Astrocyte (in vitro differentiated cells and primary cell): ENCODE results near the gene WDR33. TPM values are rescaled to one million over a fixed set of nuclear protein-coding genes. Genes with fewer than 3 reads are reported as not detected.
A peak's percentile ranks its signal among the peaks of the same experiment; 100 is the strongest.

Experiments
- DNase-seq: peaks from one replicate; pipeline ENCODE4 v3.0.0-alpha.2; 2010; ENCODE audit warnings: low read depth
- FAIRE-seq: peaks from 2 replicates; lab custom pipeline; 2011; peaks lifted over from hg19 to GRCh38; lab: Jason Lieb, UNC
- H2AFZ ChIP-seq: 2 replicates; pipeline ENCODE4 v1.6.0; 2012; ENCODE audit warnings: low read depth, low read length, inconsistent platforms
- H3K27ac ChIP-seq: 2 replicates; pipeline ENCODE4 v1.5.1; 2011; ENCODE audit warnings: low read depth, low read length, inconsistent platforms
- H3K27me3 ChIP-seq: 2 replicates; pipeline ENCODE4 v1.6.0; 2011; ENCODE audit warnings: low read length, inconsistent platforms; ENCODE audit not compliant: insufficient read depth
- H3K36me3 ChIP-seq: 2 replicates; pipeline ENCODE4 v1.5.1; 2011; ENCODE audit warnings: low read length, inconsistent platforms; ENCODE audit not compliant: insufficient read depth
- H3K4me1 ChIP-seq: 2 replicates; pipeline ENCODE4 v1.5.1; 2011; ENCODE audit warnings: low read length, inconsistent platforms; ENCODE audit not compliant: insufficient read depth
- H3K4me2 ChIP-seq: 2 replicates; pipeline ENCODE4 v1.6.0; 2012; ENCODE audit warnings: low read length, inconsistent platforms
- H3K4me3 ChIP-seq: 2 replicates; pipeline ENCODE4 v1.5.1; 2011; ENCODE audit warnings: low read depth, mild to moderate bottlenecking, low read length, inconsistent platforms; ENCODE audit not compliant: insufficient read depth
- H3K79me2 ChIP-seq: 2 replicates; pipeline ENCODE4 v1.6.0; 2012; ENCODE audit warnings: mild to moderate bottlenecking, low read length, inconsistent platforms; ENCODE audit not compliant: insufficient read depth
- H3K9ac ChIP-seq: 2 replicates; pipeline ENCODE4 v1.6.0; 2012; ENCODE audit warnings: mild to moderate bottlenecking, low read length, inconsistent platforms
- H3K9me3 ChIP-seq: 2 replicates; pipeline ENCODE4 v1.5.1; 2012; ENCODE audit warnings: low read depth, mild to moderate bottlenecking, low read length, inconsistent platforms; ENCODE audit not compliant: insufficient read depth
- H4K20me1 ChIP-seq: 2 replicates; pipeline ENCODE4 v1.6.0; 2012; ENCODE audit warnings: low read length, inconsistent platforms; ENCODE audit not compliant: insufficient read depth
- H3K27ac Mint-ChIP-seq: one replicate; pipeline ENCODE4 v1.8.0; 2021; ENCODE audit warnings: mild to moderate bottlenecking, mixed read lengths; ENCODE audit not compliant: unreplicated experiment
- H3K27me3 Mint-ChIP-seq: one replicate; pipeline ENCODE4 v1.8.0; 2021; ENCODE audit warnings: low read depth, mixed read lengths; ENCODE audit not compliant: unreplicated experiment
- H3K36me3 Mint-ChIP-seq: one replicate; pipeline ENCODE4 v1.8.0; 2021; ENCODE audit warnings: low read depth, mixed read lengths; ENCODE audit not compliant: unreplicated experiment
- H3K4me1 Mint-ChIP-seq: one replicate; pipeline ENCODE4 v1.8.0; 2021; ENCODE audit warnings: low read depth, mixed read lengths; ENCODE audit not compliant: unreplicated experiment
- H3K4me3 Mint-ChIP-seq: one replicate; pipeline ENCODE4 v1.8.0; 2021; ENCODE audit warnings: mild to moderate bottlenecking, moderate library complexity, mixed read lengths; ENCODE audit not compliant: unreplicated experiment
- H3K9me3 Mint-ChIP-seq: one replicate; pipeline ENCODE4 v1.8.0; 2021; ENCODE audit warnings: mild to moderate bottlenecking, mixed read lengths; ENCODE audit not compliant: unreplicated experiment
- CTCF ChIP-seq: IDR thresholded peaks from 2 replicates; pipeline ENCODE4 v1.5.1; 2011; ENCODE audit warnings: low read depth, mild to moderate bottlenecking, inconsistent platforms, low read length, moderate library complexity; ENCODE audit not compliant: insufficient read depth
- EZH2 ChIP-seq: IDR thresholded peaks from 2 replicates; pipeline ENCODE4 v1.6.1; 2012; ENCODE audit warnings: mild to moderate bottlenecking, low read length, inconsistent platforms; ENCODE audit not compliant: insufficient read depth
- total RNA-seq: library from RNA; stranded (reverse); gene quantifications from 2 replicates; pipeline ENCODE4 v1.2.1, GENCODE V29; 2021

Gene WDR33
- total RNA-seq, 1 donor from 2014 or later, result 40.9 TPM

GRCh38 chr2:127680706-127681287, 130.2 kb downstream of the WDR33 start:
- Histone ChIP-seq H3K27me3 (peaks cover 10% of the 10 kb centered on the region), H3K4me2 (peak overlapping the region; percentile 73), H3K27ac (no peak overlapping the region), H3K79me2 (no peaks in the 10 kb centered on the region), H2AFZ (peak overlapping the region; percentile 81), H3K9ac (no peak overlapping the region), H4K20me1 (no peaks in the 10 kb centered on the region), H3K4me1 (peaks cover 4% of the 10 kb centered on the region), H3K4me3 (no peak overlapping the region), H3K36me3 (no peaks in the 10 kb centered on the region), H3K9me3 (no peaks in the 10 kb centered on the region)
- DNase-seq, result no peak
- H3K27ac Mint-ChIP-seq, result no peak overlapping the region
- H3K4me3 Mint-ChIP-seq, result no peak overlapping the region
- peaks cover 30% of the 10 kb centered on the region for H3K4me1 Mint-ChIP-seq
- TF ChIP-seq CTCF, result no peak
- TF ChIP-seq EZH2, result no peak
- H3K9me3 Mint-ChIP-seq, result no peaks in the 10 kb centered on the region
- FAIRE-seq, result no peak
- H3K36me3 Mint-ChIP-seq, result no peaks in the 10 kb centered on the region
- peaks cover 26% of the 10 kb centered on the region for H3K27me3 Mint-ChIP-seq

GRCh38 chr2:127679680-127680361, 131.2 kb downstream of the WDR33 start:
- no peak for DNase-seq
- H3K4me3 ChIP-seq, result no peak overlapping the region

More at GRCh38 chr2:127679680-127680361, 131.2 kb downstream of the WDR33 start:
- Histone ChIP-seq H3K27ac (no peak overlapping the region), H3K36me3 (no peaks in the 10 kb centered on the region), H3K9ac (no peak overlapping the region), H4K20me1 (no peaks in the 10 kb centered on the region), H3K79me2 (no peaks in the 10 kb centered on the region), H3K9me3 (no peaks in the 10 kb centered on the region), H3K27me3 (peaks cover 10% of the 10 kb centered on the region), H3K4me1 (peaks cover 6% of the 10 kb centered on the region), H2AFZ (no peak overlapping the region), H3K4me2 (no peak overlapping the region)
- Mint-ChIP-seq H3K9me3 (no peaks in the 10 kb centered on the region), H3K27ac (no peak overlapping the region), H3K27me3 (peaks cover 26% of the 10 kb centered on the region), H3K4me3 (no peak overlapping the region), H3K36me3 (no peaks in the 10 kb centered on the region), H3K4me1 (peaks cover 26% of the 10 kb centered on the region)
- TF ChIP-seq CTCF (no peak), EZH2 (no peak)
- no peak for FAIRE-seq
